HG02763 (cell line): Measurements from ENCODE around the gene TSPAN16.
"Not testable (repeated sequence)": the region's sequence is repeated elsewhere in the genome, so short reads cannot be mapped to it uniquely, and the experiment has no call there.

Experiments
- ATAC-seq: cut with Tn5 transposase; IDR thresholded peaks from one replicate; pipeline ENCODE4 v1.9.1; 2021; ENCODE audit warnings: mild to moderate bottlenecking, moderate library complexity; ENCODE audit not compliant: unreplicated experiment

The TSPAN16 gene

GRCh38 chr19:11342429-11342828 lies 46.5 kb downstream of the TSPAN16 start:
- ATAC-seq: no peak

DNA sequence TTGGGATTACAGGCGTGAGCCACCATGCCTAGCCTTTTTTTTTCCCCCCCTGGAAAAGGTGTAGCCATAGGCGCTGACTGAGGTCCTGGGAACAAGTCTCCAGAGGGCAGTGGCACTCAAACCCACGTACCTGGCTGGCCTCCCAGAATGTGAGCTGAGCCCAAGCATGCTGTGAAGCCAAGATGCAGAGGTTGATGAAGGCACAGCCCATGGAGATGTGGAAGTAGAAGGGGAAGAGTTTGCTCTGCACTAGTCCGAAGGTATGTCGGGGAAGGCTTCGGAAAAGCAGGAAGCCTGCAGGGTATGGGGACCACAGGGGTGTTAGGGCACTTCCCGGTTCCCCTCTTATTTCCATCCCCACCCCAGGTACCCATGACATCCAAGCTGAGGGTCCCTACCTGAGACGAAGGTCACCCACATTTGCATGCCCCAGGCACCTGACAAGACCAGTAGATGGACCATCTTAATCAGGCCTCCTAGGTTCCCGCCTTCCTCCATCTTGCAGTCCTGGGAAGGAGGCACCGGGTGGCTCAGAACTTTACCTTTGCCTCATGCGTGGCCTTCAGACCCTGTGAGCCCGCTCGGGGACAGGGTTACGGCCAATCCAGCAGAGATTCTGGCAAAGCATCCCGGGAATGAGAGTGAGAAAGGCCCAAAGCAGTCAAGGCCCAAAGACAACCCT lies 49.3 kb downstream of the TSPAN16 start:
- no peak for ATAC-seq

- ATAC-seq: peak; percentile 91
Measured at GRCh38 chr19:11346104-11346940, 50.4 kb downstream of the TSPAN16 start, which contains the start of the genes CCDC159 and TMEM205. Gene CCDC159, plus strand, starts transcription at chr19:11346519. Its CDS starts 88 bp downstream, at chr19:11346607. Gene TMEM205, minus strand, starts transcription at chr19:11346268. Its CDS starts 649 bp downstream, at chr19:11345619.

- no peak for ATAC-seq
Measured at GRCh38 chr19:11347546-11348039, 51.6 kb downstream of the TSPAN16 start.

GRCh38 chr19:11349171-11349570 lies 53.2 kb downstream of the TSPAN16 start:
- ATAC-seq: no peak

DNA sequence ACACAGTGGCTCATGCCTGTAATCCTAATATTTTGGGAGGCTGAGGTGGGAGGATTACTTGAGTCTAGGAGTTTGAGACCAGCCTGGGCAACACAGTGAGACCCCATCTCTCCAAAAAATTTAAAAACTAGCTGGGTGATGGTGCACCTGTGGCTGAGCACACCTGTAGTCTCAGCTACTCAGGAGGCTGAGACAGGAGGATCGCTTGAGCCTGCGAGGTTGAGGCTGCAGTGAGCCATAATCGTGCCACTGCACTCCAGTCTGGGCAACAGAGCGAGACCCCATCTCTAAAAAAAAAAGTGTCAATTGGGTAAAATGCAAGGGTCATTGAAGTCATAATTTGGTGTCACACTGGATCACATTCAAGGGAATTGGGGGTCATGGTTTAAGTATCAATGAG lies 58.1 kb downstream of the TSPAN16 start:
- not testable (repeated sequence) for ATAC-seq

GRCh38 chr19:11355160-11356073 lies 59.5 kb downstream of the TSPAN16 start, which contains the start of gene PLPPR2:
Gene PLPPR2, plus strand, starts transcription at chr19:11355432. Its CDS starts 2,242 bp downstream, at chr19:11357674.
- ATAC-seq: no peak

DNA sequence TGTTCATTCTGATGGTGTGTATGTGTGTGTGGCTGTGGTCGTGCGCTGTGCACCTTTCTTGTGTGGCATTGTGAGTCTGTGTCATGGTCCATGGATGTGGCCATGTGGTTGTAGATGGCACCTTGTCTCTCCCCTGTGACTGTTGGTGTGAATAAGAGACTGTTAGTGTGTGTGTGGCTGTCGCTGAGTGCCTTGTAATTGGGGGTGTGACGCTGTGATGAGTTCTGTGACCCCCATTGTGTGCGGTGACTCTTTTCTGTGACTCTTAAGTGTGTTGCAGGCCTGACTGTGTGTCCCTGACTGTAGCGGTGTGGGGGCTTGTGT lies 60.1 kb downstream of the TSPAN16 start:
- no peak for ATAC-seq

GRCh38 chr19:11356676-11357550 lies 61.0 kb downstream of the TSPAN16 start:
- no peak for ATAC-seq

- no peak for ATAC-seq
Measured at GRCh38 chr19:11359421-11359820, 63.5 kb downstream of the TSPAN16 start.

- ATAC-seq: no peak
Measured at GRCh38 chr19:11361037-11361770, 65.2 kb downstream of the TSPAN16 start.

DNA sequence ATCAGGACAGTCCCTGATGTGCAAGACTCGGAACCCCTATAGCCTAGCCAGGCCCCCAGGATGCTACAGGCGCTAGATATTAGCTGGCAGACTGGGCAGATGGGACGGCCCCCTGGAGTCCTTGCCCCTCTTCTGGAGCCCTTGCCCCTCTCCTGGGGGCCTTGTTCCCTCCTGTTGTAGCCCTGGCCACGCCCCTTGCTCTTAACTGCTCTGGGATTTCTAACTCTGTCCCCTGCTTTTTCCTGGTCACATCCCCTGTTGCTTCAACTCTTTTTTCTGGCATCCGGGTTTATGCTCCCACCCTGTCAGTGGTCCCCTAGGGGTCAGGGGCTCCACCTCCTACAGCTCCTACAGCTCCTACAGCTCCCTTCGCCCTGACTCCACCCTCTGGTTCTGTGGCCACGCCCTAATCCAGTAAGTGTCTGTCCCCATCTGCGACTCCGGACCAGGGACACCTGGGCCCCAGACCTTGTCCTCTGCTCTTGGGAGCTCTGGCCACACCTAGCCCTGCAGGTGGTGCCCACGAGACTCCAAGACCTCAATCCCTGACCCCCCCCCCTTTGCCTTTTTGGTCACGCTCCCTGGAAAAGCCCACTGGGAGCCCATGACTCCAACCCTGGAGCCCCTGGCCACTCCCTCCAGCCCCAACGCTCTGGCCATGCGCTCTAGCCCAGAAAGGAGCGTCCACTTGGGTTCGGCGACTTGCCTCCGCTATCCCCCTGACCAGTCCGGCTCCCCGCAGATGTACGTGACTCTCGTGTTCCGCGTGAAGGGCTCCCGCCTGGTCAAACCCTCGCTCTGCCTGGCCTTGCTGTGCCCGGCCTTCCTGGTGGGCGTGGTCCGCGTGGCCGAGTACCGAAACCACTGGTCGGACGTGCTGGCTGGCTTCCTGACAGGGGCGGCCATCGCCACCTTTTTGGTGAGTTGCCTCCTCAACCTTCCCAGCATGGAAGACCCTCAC lies 66.1 kb downstream of the TSPAN16 start:
- no peak for ATAC-seq

- ATAC-seq: no peak
Measured at GRCh38 chr19:11363881-11364280, 67.9 kb downstream of the TSPAN16 start.

GRCh38 chr19:11364296-11364904 lies 68.4 kb downstream of the TSPAN16 start:
- ATAC-seq: no peak

DNA sequence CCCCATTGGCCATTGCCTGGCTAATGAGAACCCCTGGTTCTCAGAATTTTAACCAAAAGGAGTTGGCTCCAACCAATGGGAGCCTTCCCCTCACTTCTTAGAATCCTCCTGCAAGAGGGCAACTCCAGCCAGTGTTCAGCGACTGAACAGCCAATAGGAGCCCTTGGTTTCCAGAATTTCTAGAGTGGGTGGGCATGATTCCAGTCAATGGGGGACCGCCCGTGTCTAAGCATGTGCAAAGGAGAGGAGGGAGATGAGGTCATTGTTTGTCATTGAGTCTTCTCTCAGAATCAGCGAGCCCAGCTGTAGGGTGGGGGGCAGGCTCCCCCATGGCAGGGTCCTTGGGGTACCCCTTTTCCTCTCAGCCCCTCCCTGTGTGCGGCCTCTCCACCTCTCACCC lies 69.0 kb downstream of the TSPAN16 start:
- ATAC-seq: no peak
